Activated CD4-positive, alpha-beta T cell treated with anti-CD3 and anti-CD28 coated beads, Interleukin-2, amount 50 U/mL, for 24 hours (primary cell): Measurements from ENCODE around the gene CELF5.
"Not testable (repeated sequence)": the region's sequence is repeated elsewhere in the genome, so short reads cannot be mapped to it uniquely, and the experiment has no call there.

ENCODE experiments used
- DNase-seq, 2 donors: peaks; one replicate each; pipeline ENCODE4 v3.0.0-alpha.2; 2020; ENCODE audit warnings: low read depth in 1 of 2, low spot score in 1 of 2

The CELF5 gene

GRCh38 chr19:3189702-3190469 is 34.6 kb upstream of the CELF5 start:
- no peak for DNase-seq

DNA sequence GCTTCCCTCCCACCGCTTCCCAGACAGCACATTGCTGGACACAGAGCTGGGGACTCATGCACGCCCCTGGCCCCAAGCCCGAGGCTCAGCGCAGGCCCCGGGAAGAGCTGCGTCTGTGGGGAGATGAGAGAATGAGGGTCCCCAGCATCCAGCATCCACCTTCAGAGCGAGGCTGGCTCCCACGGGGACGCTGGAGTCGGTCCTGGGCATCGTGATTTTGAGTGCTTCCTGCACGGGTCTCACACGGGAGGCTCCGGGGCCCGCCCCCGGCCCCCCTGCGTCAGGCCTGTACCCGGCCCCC is 34.0 kb upstream of the CELF5 start:
- no peak for DNase-seq

DNA sequence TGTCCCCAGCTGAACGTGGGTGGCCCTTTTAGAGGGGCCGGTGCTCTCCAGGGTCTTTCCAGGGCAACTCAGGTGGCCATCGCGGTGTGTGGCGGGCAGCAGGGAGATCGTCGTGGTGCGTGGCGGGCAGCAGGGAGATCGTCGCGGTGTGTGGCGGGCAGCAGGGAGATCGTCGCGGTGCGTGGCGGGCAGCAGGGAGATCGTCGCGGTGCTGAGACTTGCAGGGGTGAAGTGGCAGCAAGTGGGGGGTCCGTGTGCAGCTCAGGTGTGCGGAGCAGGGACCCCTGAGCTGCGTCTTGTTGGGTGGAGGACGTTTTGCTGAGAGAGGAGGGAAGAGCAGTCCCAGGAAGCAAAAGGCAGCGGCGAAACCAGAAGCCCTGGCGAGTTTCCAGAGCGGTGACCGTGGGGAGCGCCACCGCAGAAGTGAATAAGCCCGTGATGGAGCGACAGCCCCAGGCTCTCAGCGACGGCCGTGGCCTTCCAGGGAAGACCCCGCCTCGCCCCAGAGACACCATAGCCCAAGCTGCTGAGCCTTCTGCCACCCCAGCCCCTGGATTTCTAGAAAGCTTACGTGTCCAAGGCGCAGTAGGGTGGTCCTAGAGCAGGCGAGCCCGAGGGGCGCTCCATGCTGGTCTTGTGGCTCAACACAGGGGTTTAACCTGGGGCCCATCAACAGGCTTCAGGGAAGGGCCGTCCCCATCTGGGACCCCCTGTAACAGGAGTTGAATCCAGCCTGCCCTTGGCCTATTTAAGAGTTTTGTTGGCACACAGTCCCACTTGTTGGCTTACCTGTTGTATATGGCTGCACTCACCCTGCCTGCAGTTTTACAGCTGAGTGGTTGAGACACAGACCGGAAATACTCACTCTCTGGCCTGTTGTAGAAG is 33.3 kb upstream of the CELF5 start:
- no peak for DNase-seq

DNA sequence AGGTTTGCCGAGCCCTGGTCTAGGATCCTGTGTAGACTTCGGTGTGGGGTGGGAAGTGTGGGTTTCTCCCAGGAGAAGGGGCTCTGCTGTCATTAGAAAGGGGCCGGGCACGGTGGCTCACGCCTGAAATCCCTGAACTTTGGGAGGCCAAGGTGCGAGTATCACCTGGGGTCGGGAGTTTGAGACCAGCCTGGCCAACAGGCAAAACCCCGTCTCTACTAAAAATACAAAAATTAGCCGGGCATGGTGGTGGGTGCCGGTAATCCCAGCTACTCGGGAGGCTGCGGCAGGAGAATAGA is 32.7 kb upstream of the CELF5 start:
- DNase-seq: not testable (repeated sequence)

GRCh38 chr19:3192228-3192635 is 32.2 kb upstream of the CELF5 start:
- no peak for DNase-seq

- DNase-seq: no peak
Measured at GRCh38 chr19:3192684-3193083, 31.8 kb upstream of the CELF5 start.

GRCh38 chr19:3193256-3194105 is 31.0 kb upstream of the CELF5 start:
- no peak for DNase-seq

GRCh38 chr19:3194106-3195087 is 30.1 kb upstream of the CELF5 start:
- no peak for DNase-seq

DNA sequence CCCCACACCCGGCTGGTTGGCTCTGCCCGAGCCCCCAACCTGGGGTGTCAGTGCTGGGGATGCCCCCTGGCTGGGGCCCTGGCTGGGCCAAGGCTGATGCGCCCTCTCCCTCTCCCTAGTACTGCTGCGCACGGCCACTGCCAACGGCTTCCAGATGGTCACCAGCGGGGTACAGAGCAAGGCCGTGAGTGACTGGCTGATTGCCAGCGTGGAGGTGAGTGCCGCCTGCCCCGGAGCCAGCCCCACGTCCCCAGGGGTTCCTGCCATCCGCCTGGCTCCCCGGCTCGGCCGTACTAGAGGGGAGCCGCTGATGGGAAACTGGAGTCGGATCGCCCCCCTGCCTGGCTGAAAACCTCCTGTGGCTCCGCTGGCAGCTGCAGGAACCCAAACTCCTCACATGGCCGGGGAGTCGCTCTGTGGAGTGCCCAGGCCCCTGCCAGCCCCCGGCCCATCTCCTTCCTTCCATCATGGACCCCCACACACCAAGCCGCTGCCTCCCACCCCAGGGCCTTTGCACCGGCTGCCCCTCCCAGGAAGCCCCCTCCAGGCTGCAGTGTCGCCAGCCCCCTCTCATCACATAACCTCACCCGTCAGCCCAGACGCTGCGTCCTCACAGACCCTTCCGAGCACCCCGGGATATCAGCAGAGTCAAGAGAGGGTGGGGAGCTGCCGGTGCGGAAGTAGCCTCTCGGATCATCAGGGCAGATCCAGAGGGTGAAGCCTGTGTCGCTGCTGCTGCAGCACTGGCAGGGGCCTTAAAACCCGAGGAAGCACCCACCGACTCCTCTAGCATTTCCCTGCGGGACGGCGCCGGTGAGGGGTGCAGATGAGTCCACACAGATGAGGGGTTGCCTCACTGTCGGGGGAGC is 28.2 kb upstream of the CELF5 start:
- DNase-seq: no peak

DNA sequence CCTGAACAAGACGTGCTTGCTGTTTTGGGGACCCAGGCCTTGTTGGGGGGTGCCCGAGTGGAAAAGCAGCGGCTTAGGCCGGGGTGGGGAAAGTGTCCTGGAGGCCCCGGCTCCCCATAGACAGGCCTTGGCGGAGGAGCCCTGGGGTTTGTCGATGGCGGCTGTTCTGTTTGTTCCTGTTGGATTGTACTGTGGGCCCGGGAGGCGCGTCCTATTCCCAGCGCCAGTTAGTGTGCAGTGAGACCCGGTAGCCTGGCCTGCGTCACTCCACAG is 27.6 kb upstream of the CELF5 start:
- DNase-seq: no peak

DNA sequence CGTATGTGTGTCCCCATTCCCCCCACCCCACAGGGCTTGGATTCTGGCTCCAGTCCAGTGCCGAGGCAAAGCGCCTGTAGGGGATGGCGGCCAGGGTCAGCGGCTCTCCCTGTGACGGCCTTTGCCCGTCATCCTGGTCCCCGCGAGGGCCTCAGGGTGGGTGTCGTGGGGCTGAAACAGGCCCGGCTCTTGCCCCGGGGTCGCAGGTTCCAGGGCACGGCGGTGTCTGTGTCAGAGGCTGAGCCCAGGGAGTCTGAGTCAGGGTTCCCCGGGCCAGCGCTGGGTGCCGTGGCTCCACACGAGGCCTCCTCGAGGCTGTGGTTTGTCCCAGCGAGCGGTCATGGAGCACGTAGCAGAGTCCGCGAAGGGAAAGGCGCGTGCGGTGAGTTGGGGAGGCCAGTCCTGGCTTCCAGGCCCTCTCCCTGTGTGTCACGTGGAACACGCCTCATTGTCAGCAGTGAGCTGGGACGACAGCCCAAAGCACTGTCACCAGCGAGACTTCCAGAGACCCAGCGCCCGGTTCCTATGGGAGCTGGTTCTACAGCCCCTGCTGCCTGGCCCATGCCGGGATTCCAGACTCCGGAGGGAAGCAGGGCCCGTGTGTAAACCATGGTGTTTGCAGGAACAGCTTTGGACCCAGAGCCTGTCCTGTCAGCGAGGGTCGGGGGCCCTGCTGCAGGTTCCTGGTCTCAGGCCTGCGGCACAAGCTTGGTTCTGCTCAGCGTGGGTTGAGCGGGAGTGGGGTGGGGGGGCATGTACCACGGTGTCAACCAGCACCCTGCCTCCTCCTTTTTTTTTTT is 25.4 kb upstream of the CELF5 start:
- no peak for DNase-seq

- DNase-seq: no peak
Measured at GRCh38 chr19:3201072-3201700, 23.3 kb upstream of the CELF5 start.

GRCh38 chr19:3201911-3202310 is 22.6 kb upstream of the CELF5 start:
- no peak for DNase-seq

DNA sequence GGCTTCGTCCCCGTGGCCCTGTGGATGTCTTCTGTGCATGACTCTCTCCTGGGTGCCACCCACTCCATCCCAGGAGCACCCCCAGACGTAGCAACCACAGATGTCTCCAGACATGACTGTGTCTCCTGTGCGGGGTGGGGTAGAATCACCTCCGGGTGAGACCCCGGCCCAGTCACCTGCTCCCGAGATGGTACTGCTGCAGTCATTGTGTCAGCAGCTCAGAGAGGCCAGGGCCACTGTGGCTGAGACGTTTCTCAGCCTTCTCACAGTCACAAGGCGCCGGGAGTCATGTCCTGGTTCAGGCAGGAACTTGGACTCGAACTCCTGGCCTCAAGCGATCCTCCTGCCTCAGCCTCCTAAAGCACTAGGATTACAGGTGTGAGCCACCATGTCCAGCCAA is 22.1 kb upstream of the CELF5 start:
- DNase-seq: no peak

GRCh38 chr19:3202895-3203294 is 21.6 kb upstream of the CELF5 start:
- DNase-seq: not testable (repeated sequence)

- no peak for DNase-seq
Measured at GRCh38 chr19:3203805-3204645, 20.4 kb upstream of the CELF5 start.

GRCh38 chr19:3204646-3205275 is 19.7 kb upstream of the CELF5 start:
- DNase-seq: no peak
